Measurements from ENCODE around the gene MTHFD2L.
"Not testable (repeated sequence)": the region's sequence is repeated elsewhere in the genome, so short reads cannot be mapped to it uniquely, and the experiment has no call there.

The MTHFD2L gene

GRCh38 chr4:74157561-74158465, at the start of gene MTHFD2L:
TSS of gene MTHFD2L (plus strand) at chr4:74158118. CDS start at chr4:74158139, 21 bp downstream.
- peak; percentile 93 for DNase-seq

GRCh38 chr4:74108457-74109115, 49.3 kb upstream of the MTHFD2L start:
- no peak for DNase-seq

- DNase-seq = no peak
Observed at GRCh38 chr4:74109116-74109869, 48.6 kb upstream of the MTHFD2L start.

- DNase-seq = no peak
Observed at GRCh38 chr4:74109870-74110605, 47.9 kb upstream of the MTHFD2L start.

- DNase-seq = no peak
Observed at GRCh38 chr4:74110670-74111069, 47.2 kb upstream of the MTHFD2L start.

- no peak for DNase-seq
Observed at GRCh38 chr4:74111306-74111975, 46.5 kb upstream of the MTHFD2L start.

- no peak for DNase-seq
Observed at GRCh38 chr4:74111990-74112389, 45.9 kb upstream of the MTHFD2L start.

GRCh38 chr4:74112399-74113105, 45.4 kb upstream of the MTHFD2L start:
- DNase-seq = no peak

GRCh38 chr4:74114234-74114633, 43.7 kb upstream of the MTHFD2L start:
- no peak for DNase-seq

- DNase-seq = peak; percentile 15
Observed at GRCh38 chr4:74117024-74117534, 40.8 kb upstream of the MTHFD2L start.

- DNase-seq = peak; percentile 63
Observed at GRCh38 chr4:74118600-74119338, 39.1 kb upstream of the MTHFD2L start.

- DNase-seq = no peak
Observed at GRCh38 chr4:74120086-74120485, 37.8 kb upstream of the MTHFD2L start.

- no peak for DNase-seq
Observed at GRCh38 chr4:74121643-74122579, 36.0 kb upstream of the MTHFD2L start.

GRCh38 chr4:74123065-74123728, 34.7 kb upstream of the MTHFD2L start:
- no peak for DNase-seq

- DNase-seq = no peak
Observed at GRCh38 chr4:74125029-74125428, 32.9 kb upstream of the MTHFD2L start.

- no peak for DNase-seq
Observed at GRCh38 chr4:74127745-74128144, 30.2 kb upstream of the MTHFD2L start.

GRCh38 chr4:74130843-74131242, 27.1 kb upstream of the MTHFD2L start:
- DNase-seq = not testable (repeated sequence)

- not testable (repeated sequence) for DNase-seq
Observed at GRCh38 chr4:74132188-74132587, 25.7 kb upstream of the MTHFD2L start.

GRCh38 chr4:74132944-74133343, 25.0 kb upstream of the MTHFD2L start:
- DNase-seq = no peak

Measured in SHP77 treated with DMSO at 0.1 percent for 48 hours (cell line).